ENCODE measurements around the gene REPIN1.

The REPIN1 gene

GRCh38 chr7:150381785-150382122, 13.1 kb downstream of the REPIN1 start:
- Histone ChIP-seq H3K9me3 (ENCODE audit: insufficient read depth, low read length, severe bottlenecking) (no peaks in the 10 kb centered on the region), H3K27me3 (ENCODE audit: insufficient read depth, low read length, poor library complexity) (no peaks in the 10 kb centered on the region), H2AFZ (ENCODE audit: low read depth, low read length) (no peak overlapping the region), H3K36me3 (ENCODE audit: insufficient read depth, low read length) (peaks cover 28% of the 10 kb centered on the region), H3K27ac (ENCODE audit: low read length) (no peak overlapping the region), H3K4me1 (ENCODE audit: insufficient read depth, low read length) (peaks cover 49% of the 10 kb centered on the region), H3K4me2 (ENCODE audit: insufficient read depth, low read length) (no peak overlapping the region), H4K20me1 (ENCODE audit: insufficient read depth, low read length) (peaks cover 19% of the 10 kb centered on the region), H3K79me2 (ENCODE audit: insufficient read depth, low read length) (peaks cover 90% of the 10 kb centered on the region), H3K4me3 (ENCODE audit: low read depth in 1 of 2, low read length in 2 of 2) (no peak overlapping the region), H3K9ac (ENCODE audit: low read depth, low read length) (no peak overlapping the region)
- no peak for TF ChIP-seq EZH2 (IDR thresholded peaks at IDR 0.05; ENCODE audit: borderline replicate concordance, low read depth, low read length, severe bottlenecking)
- no peak for TF ChIP-seq CTCF (IDR thresholded peaks at IDR 0.05; ENCODE audit: borderline replicate concordance, extremely low read depth, low read length, poor library complexity, severe bottlenecking)
- no peak for DNase-seq
- no peak for ATAC-seq (ENCODE audit: insufficient read depth, low read depth)

DNA sequence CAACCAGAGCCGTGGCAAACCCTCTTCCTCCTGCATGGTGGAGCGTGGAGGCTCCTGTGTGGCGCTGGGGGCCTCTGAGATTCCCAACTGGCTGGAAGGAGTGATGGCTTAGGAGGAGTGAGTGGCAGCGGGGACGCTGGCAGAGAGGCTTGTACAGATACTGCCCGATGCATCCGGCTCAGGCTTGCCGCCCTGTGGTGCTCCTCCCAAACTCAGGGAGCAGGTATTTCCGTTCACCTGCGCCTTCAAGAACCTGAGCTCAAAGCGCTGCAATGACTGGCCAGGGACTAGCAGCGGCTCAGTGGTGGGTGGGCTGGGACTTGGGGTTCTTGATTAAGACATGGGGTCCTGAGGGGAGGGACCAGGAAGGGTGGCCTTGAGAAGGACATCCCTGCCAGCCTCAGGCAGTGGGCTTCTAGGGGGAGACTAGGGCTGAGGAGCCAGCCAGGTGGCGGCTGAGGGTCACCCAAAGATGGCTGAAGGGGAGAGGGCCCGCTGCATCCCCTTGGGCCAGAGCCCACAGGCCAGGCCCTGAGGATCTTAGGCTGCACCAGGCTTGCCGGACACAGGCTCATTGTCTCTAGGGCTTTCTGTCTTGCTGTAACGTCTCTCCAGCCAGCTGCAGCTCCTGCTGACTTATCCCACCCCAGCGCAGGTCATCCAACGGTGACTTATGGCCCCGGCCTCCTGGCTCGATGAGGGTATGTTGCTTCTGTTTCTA, 13.7 kb downstream of the REPIN1 start:
- DNase-seq (no peak), ATAC-seq (ENCODE audit: insufficient read depth, low read depth) (no peak)
- H3K9ac ChIP-seq (ENCODE audit: low read depth, low read length): no peak overlapping the region
- H2AFZ ChIP-seq (ENCODE audit: low read depth, low read length): no peak overlapping the region
- H3K27me3 ChIP-seq (ENCODE audit: insufficient read depth, low read length, poor library complexity): no peaks in the 10 kb centered on the region
- H3K4me3 ChIP-seq (ENCODE audit: low read depth in 1 of 2, low read length in 2 of 2): no peak overlapping the region
- peaks cover 43% of the 10 kb centered on the region for H3K4me1 ChIP-seq (ENCODE audit: insufficient read depth, low read length)
- H3K79me2 ChIP-seq (ENCODE audit: insufficient read depth, low read length): peaks cover 86% of the 10 kb centered on the region
- H3K27ac ChIP-seq (ENCODE audit: low read length): no peak overlapping the region
- H3K4me2 ChIP-seq (ENCODE audit: insufficient read depth, low read length): no peak overlapping the region
- TF ChIP-seq EZH2 (IDR thresholded peaks at IDR 0.05; ENCODE audit: borderline replicate concordance, low read depth, low read length, severe bottlenecking): no peak
- TF ChIP-seq CTCF (IDR thresholded peaks at IDR 0.05; ENCODE audit: borderline replicate concordance, extremely low read depth, low read length, poor library complexity, severe bottlenecking): no peak
- H3K36me3 ChIP-seq (ENCODE audit: insufficient read depth, low read length): peaks cover 29% of the 10 kb centered on the region
- H3K9me3 ChIP-seq (ENCODE audit: insufficient read depth, low read length, severe bottlenecking): no peaks in the 10 kb centered on the region
- peaks cover 19% of the 10 kb centered on the region for H4K20me1 ChIP-seq (ENCODE audit: insufficient read depth, low read length)

- Histone ChIP-seq H3K4me1 (ENCODE audit: insufficient read depth, low read length) (peaks cover 38% of the 10 kb centered on the region), H3K9me3 (ENCODE audit: insufficient read depth, low read length, severe bottlenecking) (no peaks in the 10 kb centered on the region), H3K27ac (ENCODE audit: low read length) (no peak overlapping the region), H2AFZ (ENCODE audit: low read depth, low read length) (no peak overlapping the region), H4K20me1 (ENCODE audit: insufficient read depth, low read length) (peaks cover 19% of the 10 kb centered on the region), H3K36me3 (ENCODE audit: insufficient read depth, low read length) (peaks cover 31% of the 10 kb centered on the region), H3K27me3 (ENCODE audit: insufficient read depth, low read length, poor library complexity) (no peaks in the 10 kb centered on the region), H3K79me2 (ENCODE audit: insufficient read depth, low read length) (peaks cover 84% of the 10 kb centered on the region), H3K9ac (ENCODE audit: low read depth, low read length) (no peak overlapping the region), H3K4me2 (ENCODE audit: insufficient read depth, low read length) (no peak overlapping the region), H3K4me3 (ENCODE audit: low read depth in 1 of 2, low read length in 2 of 2) (no peak overlapping the region)
- DNase-seq: no peak
- no peak for TF ChIP-seq EZH2 (IDR thresholded peaks at IDR 0.05; ENCODE audit: borderline replicate concordance, low read depth, low read length, severe bottlenecking)
- no peak for TF ChIP-seq CTCF (IDR thresholded peaks at IDR 0.05; ENCODE audit: borderline replicate concordance, extremely low read depth, low read length, poor library complexity, severe bottlenecking)
- ATAC-seq (ENCODE audit: insufficient read depth, low read depth): no peak
Observed at GRCh38 chr7:150382844-150383225, 14.2 kb downstream of the REPIN1 start.

Measured in DND-41 (cell line).